Endothelial cell of umbilical vein (primary cell): ENCODE results near the gene COL4A1. TPM values are rescaled to one million over a fixed set of nuclear protein-coding genes. Genes with fewer than 3 reads are reported as not detected.

Experiments used
- BruUV-seq: library from RNA; stranded (reverse); fragments of 400-500 nt; replicated peaks from 2 replicates; lab custom pipeline; 2021; lab: Mats Ljungman, UMichigan
- CTCF ChIA-PET: fragments of 300-600, 350-600 bp; sonication (Branson Sonifier 250); formaldehyde crosslinking; loops from one replicate; lab custom pipeline; 2021; ENCODE audit warnings: antibody characterized with exemption, inconsistent platforms; lab: Charles Lee
- POLR2A ChIA-PET: fragments of 300-600, 350-600 bp; sonication (Branson Sonifier 250); formaldehyde crosslinking; loops from one replicate; lab custom pipeline; 2021; ENCODE audit warnings: antibody characterized with exemption, inconsistent platforms; lab: Charles Lee
- DNase-seq: peaks from one replicate; pipeline ENCODE4 v3.0.0-alpha.2; 2011; ENCODE audit warnings: low read depth, low spot score
- FAIRE-seq: peaks from 2 replicates; lab custom pipeline; 2011; peaks lifted over from hg19 to GRCh38; lab: Jason Lieb, UNC
- H2AFZ ChIP-seq: 2 replicates; pipeline ENCODE4 v1.6.0; 2012; ENCODE audit warnings: low read depth, low read length, control low read depth, inconsistent platforms
- H3K27ac ChIP-seq: 2 replicates; pipeline ENCODE4 v1.5.1; 2011; ENCODE audit warnings: low read depth, mild to moderate bottlenecking, control low read depth, low read length, moderate library complexity; ENCODE audit not compliant: insufficient read depth
- H3K27me3 ChIP-seq, 2 experiments: 2 replicates each; pipeline versions ENCODE4 v1.6.0 to v1.6.1; 2011; ENCODE audit warnings: low read length in 2 of 2, mixed read lengths in 1 of 2; ENCODE audit not compliant: control insufficient read depth in 2 of 2, insufficient read depth in 2 of 2
- H3K36me3 ChIP-seq, 2 experiments: 2 replicates in 1 of 2; 3 replicates in 1 of 2; pipeline ENCODE4 v1.5.1; 2011; ENCODE audit warnings: low read length in 2 of 2, mild to moderate bottlenecking in 1 of 2, moderate library complexity in 1 of 2; ENCODE audit not compliant: control insufficient read depth in 2 of 2, insufficient read depth in 2 of 2; ENCODE audit errors: extremely low read depth in 1 of 2
- H3K4me1 ChIP-seq: 3 replicates; pipeline ENCODE4 v1.5.1; 2011; ENCODE audit warnings: mild to moderate bottlenecking, low read length; ENCODE audit not compliant: control insufficient read depth, insufficient read depth; ENCODE audit errors: extremely low read depth
- H3K4me2 ChIP-seq: 2 replicates; pipeline ENCODE4 v1.6.1; 2011; ENCODE audit warnings: low read length, control low read depth, mixed read lengths; ENCODE audit not compliant: insufficient read depth
- H3K4me3 ChIP-seq, 3 experiments: fragments of 200-600 bp in 1 of 3; sonication (generic), shearing (Covaris generic) in 1 of 3; replicated peaks in 1 of 3; 2 replicates each; pipeline ENCODE4 v1.5.1; 2011 to 2016; ENCODE audit warnings: control low read depth in 3 of 3, low read length in 3 of 3, mild to moderate bottlenecking in 2 of 3, inconsistent platforms in 1 of 3, low read depth in 1 of 3, moderate library complexity in 1 of 3; ENCODE audit not compliant: insufficient read depth in 1 of 3
- H3K79me2 ChIP-seq: 2 replicates; pipeline ENCODE4 v1.6.0; 2012; ENCODE audit warnings: low read length, inconsistent platforms; ENCODE audit not compliant: control insufficient read depth, insufficient read depth
- H3K9ac ChIP-seq: replicated peaks from 2 replicates; pipeline ENCODE3; 2011; ENCODE audit warnings: low read length, control low read depth; ENCODE audit not compliant: insufficient read depth; ENCODE audit errors: extremely low read depth
- H3K9me1 ChIP-seq: replicated peaks from 3 replicates; pipeline ENCODE4 v1.6.0; 2011; ENCODE audit warnings: mild to moderate bottlenecking, low read length; ENCODE audit not compliant: control insufficient read depth, insufficient read depth; ENCODE audit errors: extremely low read depth
- H3K9me3 ChIP-seq: replicated peaks from 2 replicates; pipeline ENCODE4 v1.5.1; 2012; ENCODE audit warnings: low read length, inconsistent platforms; ENCODE audit not compliant: control insufficient read depth, insufficient read depth
- H4K20me1 ChIP-seq: replicated peaks from 2 replicates; pipeline ENCODE3; 2011; ENCODE audit warnings: mild to moderate bottlenecking, low read length; ENCODE audit not compliant: control insufficient read depth, insufficient read depth; ENCODE audit errors: extremely low read depth
- CTCF ChIP-seq, 2 donors: IDR thresholded peaks; 1 replicate in 1 of 2; 2 replicates in 1 of 2; pipeline ENCODE4 v1.5.1; 2011; ENCODE audit warnings: low read length in 2 of 2, mild to moderate bottlenecking in 2 of 2, moderate library complexity in 2 of 2, control low read depth in 1 of 2, inconsistent platforms in 1 of 2, low read depth in 1 of 2; ENCODE audit not compliant: insufficient read depth in 1 of 2; ENCODE audit errors: extremely low read depth in 1 of 2
- EZH2 ChIP-seq: IDR thresholded peaks from 2 replicates; pipeline ENCODE4 v1.6.1; 2012; ENCODE audit warnings: borderline replicate concordance, low read depth, mild to moderate bottlenecking, moderate library complexity, low read length, inconsistent platforms; ENCODE audit not compliant: severe bottlenecking
- FOS ChIP-seq: IDR thresholded peaks from 2 replicates; pipeline ENCODE4 v1.6.1; 2011; ENCODE audit warnings: mild to moderate bottlenecking, low read length, moderate library complexity, borderline replicate concordance; ENCODE audit not compliant: insufficient read depth
- GATA2 ChIP-seq: IDR thresholded peaks from 2 replicates; pipeline ENCODE4 v1.7.0; 2011; ENCODE audit warnings: low read depth, mild to moderate bottlenecking, moderate library complexity, mixed read lengths, low read length; ENCODE audit not compliant: insufficient read length, insufficient read depth
- JUN ChIP-seq: IDR thresholded peaks from 2 replicates; pipeline ENCODE4 v1.6.1; 2011; ENCODE audit warnings: borderline replicate concordance, low read depth; ENCODE audit not compliant: insufficient read length, insufficient read depth
- MAX ChIP-seq: IDR thresholded peaks from 2 replicates; pipeline ENCODE4 v1.6.1; 2011; ENCODE audit not compliant: insufficient read depth, insufficient read length
- MYC ChIP-seq: IDR thresholded peaks from one replicate; pipeline ENCODE4 v1.6.1; 2011; ENCODE audit warnings: mild to moderate bottlenecking, low read depth, low read length
- POLR2A ChIP-seq: IDR thresholded peaks from 2 replicates; pipeline ENCODE4 v1.6.1; 2012; ENCODE audit warnings: low read depth, mild to moderate bottlenecking, control low read depth, low read length
- POLR2AphosphoS5 ChIP-seq: IDR thresholded peaks from 2 replicates; pipeline ENCODE4 v1.6.1; 2012; ENCODE audit warnings: low read depth, mild to moderate bottlenecking, control low read depth, low read length, moderate library complexity; ENCODE audit not compliant: insufficient read depth
- dilution Hi-C: fragments of 300-500 bp; cut with MboI; formaldehyde crosslinking; loops from one replicate; pipeline ENCODE4 v1.15.0; 2019; ENCODE audit warnings: low sequenced_read_pairs; ENCODE audit not compliant: extremely low pct_ligation_motif_present
- intact Hi-C: fragments of 100-400 bp; cut with micrococcal nuclease; formaldehyde crosslinking; loops from one replicate; pipeline ENCODE4 v1.10.0; 2022
- polyA plus RNA-seq, 4 experiments: library from polyadenylated mRNA; depleted of rRNA in 3 of 4; stranded (reverse) in 3 of 4; unstranded in 1 of 4; fragments of >200 nt; gene quantifications; 2 replicates each; pipeline versions ENCODE4 v1.2.1 to v1.2.3, GENCODE V29; 2011 to 2012; ENCODE audit warnings: missing spikeins in 1 of 4
- total RNA-seq: library from RNA; stranded (reverse); gene quantifications from 2 replicates; pipeline ENCODE4 v1.2.3, GENCODE V29; 2021

Gene COL4A1
- total and polyA plus RNA-seq, 2 donors (not counting 3 experiments of a cell fraction or from before 2014, with no cell fraction given), result 384 to 1,119 TPM

- no peak overlapping the region for H2AFZ ChIP-seq
- peaks cover 0 to 5% of the 10 kb centered on the region in 2 experiments for H3K36me3 ChIP-seq
- DNase-seq, result no peak
- peaks cover 26% of the 10 kb centered on the region for H3K79me2 ChIP-seq
- no peaks in the 10 kb centered on the region for H4K20me1 ChIP-seq
- no TSS peak for BruUV-seq
- dilution Hi-C loops (no loop called here), intact Hi-C loops (no loop called here)
- H3K4me2 ChIP-seq, result no peak overlapping the region
- H3K4me3 ChIP-seq, result no peak overlapping the region
- ChIA-PET POLR2A (interaction anchor here (1.2 kb wide), 1 partner anchor 16 kb away, joined by 3 read pairs; no protein-coding TSS in a partner anchor), CTCF (interaction anchor here (1.0 to 3.5 kb wide), 10 partner anchors 10 to 169 kb away, joined by 3 to 48 read pairs (median 28); partner anchors contain the start of genes COL4A1 and COL4A2)
- H3K27ac ChIP-seq, result peak overlapping the region; percentile 33
- no peak for FAIRE-seq
- H3K9me1 ChIP-seq, result no peaks in the 10 kb centered on the region
- no peak overlapping the region for H3K9ac ChIP-seq
- no peaks in the 10 kb centered on the region for H3K27me3 ChIP-seq
- TF ChIP-seq POLR2A (no peak), FOS (no peak), EZH2 (no peak), MYC (no peak), JUN (no peak), POLR2AphosphoS5 (no peak), GATA2 (no peak), MAX (no peak), CTCF (IDR thresholded peaks at IDR 0.05; ENCODE audit: extremely low read depth in 1 of 2, insufficient read depth in 1 of 2, low read depth in 1 of 2, low read length in 2 of 2) (no peak)
- H3K4me1 ChIP-seq, result peaks cover 38% of the 10 kb centered on the region
- no peaks in the 10 kb centered on the region for H3K9me3 ChIP-seq
Measured at GRCh38 chr13:110248449-110249143, 58.4 kb downstream of the COL4A1 start.
